K562 (cell line): Measurements from ENCODE around the gene SOBP.

Experiments
- POLR2AphosphoS5 ChIP-seq: IDR thresholded peaks from 2 replicates; pipeline ENCODE4 v1.6.1; 2011; ENCODE audit warnings: mild to moderate bottlenecking, low read depth, low read length, moderate library complexity; ENCODE audit not compliant: control insufficient read depth, insufficient read depth
- TF ChIP-seq, protein P1 (sequence below), 2 experiments: fragments of 450-650 bp in 1 of 2; IDR thresholded peaks; 2 replicates each; pipeline ENCODE4 v1.6.1; 2011 to 2017; ENCODE audit warnings: low read depth in 2 of 2, antibody characterized with exemption in 1 of 2, borderline replicate concordance in 1 of 2, low read length in 1 of 2, mild to moderate bottlenecking in 1 of 2, mixed read lengths in 1 of 2; ENCODE audit not compliant: control insufficient read depth in 1 of 2

DNA sequence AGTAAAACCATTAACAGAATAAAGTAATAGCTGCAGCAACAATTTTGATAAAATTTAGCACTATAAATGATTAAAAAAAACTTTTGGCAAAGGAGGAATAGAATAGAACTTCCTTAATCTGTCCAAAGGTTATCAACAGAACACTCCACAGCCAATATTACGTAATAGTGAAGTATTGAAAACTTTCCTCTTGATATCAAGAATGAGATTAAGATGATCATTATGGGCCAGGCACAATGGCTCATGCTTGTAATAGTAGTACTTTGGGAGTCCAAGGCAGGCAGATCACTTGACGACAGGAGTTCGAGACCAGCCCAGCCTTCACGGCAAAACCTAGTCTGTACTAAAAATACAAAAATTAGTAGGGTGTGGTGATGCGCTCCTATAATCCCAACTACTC lies 26.0 kb downstream of the SOBP start:
- TF ChIP-seq, protein P1, sequence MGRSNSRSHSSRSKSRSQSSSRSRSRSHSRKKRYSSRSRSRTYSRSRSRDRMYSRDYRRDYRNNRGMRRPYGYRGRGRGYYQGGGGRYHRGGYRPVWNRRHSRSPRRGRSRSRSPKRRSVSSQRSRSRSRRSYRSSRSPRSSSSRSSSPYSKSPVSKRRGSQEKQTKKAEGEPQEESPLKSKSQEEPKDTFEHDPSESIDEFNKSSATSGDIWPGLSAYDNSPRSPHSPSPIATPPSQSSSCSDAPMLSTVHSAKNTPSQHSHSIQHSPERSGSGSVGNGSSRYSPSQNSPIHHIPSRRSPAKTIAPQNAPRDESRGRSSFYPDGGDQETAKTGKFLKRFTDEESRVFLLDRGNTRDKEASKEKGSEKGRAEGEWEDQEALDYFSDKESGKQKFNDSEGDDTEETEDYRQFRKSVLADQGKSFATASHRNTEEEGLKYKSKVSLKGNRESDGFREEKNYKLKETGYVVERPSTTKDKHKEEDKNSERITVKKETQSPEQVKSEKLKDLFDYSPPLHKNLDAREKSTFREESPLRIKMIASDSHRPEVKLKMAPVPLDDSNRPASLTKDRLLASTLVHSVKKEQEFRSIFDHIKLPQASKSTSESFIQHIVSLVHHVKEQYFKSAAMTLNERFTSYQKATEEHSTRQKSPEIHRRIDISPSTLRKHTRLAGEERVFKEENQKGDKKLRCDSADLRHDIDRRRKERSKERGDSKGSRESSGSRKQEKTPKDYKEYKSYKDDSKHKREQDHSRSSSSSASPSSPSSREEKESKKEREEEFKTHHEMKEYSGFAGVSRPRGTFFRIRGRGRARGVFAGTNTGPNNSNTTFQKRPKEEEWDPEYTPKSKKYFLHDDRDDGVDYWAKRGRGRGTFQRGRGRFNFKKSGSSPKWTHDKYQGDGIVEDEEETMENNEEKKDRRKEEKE (IDR thresholded peaks at IDR 0.05; ENCODE audit: borderline replicate concordance in 1 of 2, control insufficient read depth in 1 of 2, low read depth in 2 of 2, low read length in 1 of 2): no peak
- no peak for TF ChIP-seq POLR2AphosphoS5
